HG02642 (cell line): Measurements from ENCODE around the gene GRIA2.

Source experiments
- ATAC-seq: cut with Tn5 transposase; IDR thresholded peaks from one replicate; pipeline ENCODE4 v1.9.1; 2021; ENCODE audit warnings: mild to moderate bottlenecking; ENCODE audit not compliant: unreplicated experiment, poor library complexity

Gene GRIA2

GRCh38 chr4:157358851-157359250 lies 138.3 kb downstream of the GRIA2 start:
- ATAC-seq: no peak

GRCh38 chr4:157363360-157363759 lies 142.8 kb downstream of the GRIA2 start:
- ATAC-seq: no peak

- ATAC-seq: no peak
Observed at GRCh38 chr4:157372154-157372553, 151.6 kb downstream of the GRIA2 start.

GRCh38 chr4:157372567-157372966 lies 152.0 kb downstream of the GRIA2 start:
- no peak for ATAC-seq

GRCh38 chr4:157389741-157390140 lies 169.2 kb downstream of the GRIA2 start:
- no peak for ATAC-seq

- no peak for ATAC-seq
Observed at GRCh38 chr4:157405070-157405469, 184.5 kb downstream of the GRIA2 start.
